ENCODE measurements around the gene MPV17. TPM values are rescaled to one million over a fixed set of nuclear protein-coding genes. Genes with fewer than 3 reads are reported as not detected.

MPV17 gene
- total RNA-seq, 4 donors from 2014 or later = 57.9 to 93.4 (median 66.4) TPM

GRCh38 chr2:27308359-27308881 is 14.5 kb downstream of the MPV17 start, which contains the start of gene UCN:
TSS of gene UCN (minus strand) at chr2:27308445. CDS start at chr2:27307895, 550 bp downstream.
- 15 to 56% methylated on average over 3 to 10 of the region's 25 CpGs for WGBS, 2 donors (ENCODE audit: low coverage in 1 of 2)
- H3K27ac ChIP-seq = no peak within 1 kb of the TSS
- peaks cover 60% of the 10 kb centered on the region for H3K27me3 ChIP-seq
- peak; percentile 17 for ATAC-seq
- no peaks in the 10 kb centered on the region for H3K9me3 ChIP-seq
- TF ChIP-seq EP300 (IDR thresholded peaks at IDR 0.05) (no peak), CTCF (IDR thresholded peaks at IDR 0.05) (no peak), POLR2AphosphoS5 (IDR thresholded peaks at IDR 0.05) (no peak), POLR2A (IDR thresholded peaks at IDR 0.05) (no peak)
- H3K4me3 ChIP-seq = no peak within 1 kb of the TSS
- H3K36me3 ChIP-seq = peaks cover 0 to 55% of the 10 kb centered on the region in 2 donors
- H3K4me1 ChIP-seq = peaks cover 0 to 26% (median 15%) of the 10 kb centered on the region in 3 donors

GRCh38 chr2:27307545-27308358 is 15.1 kb downstream of the MPV17 start:
- no CpG with 5 or more reads among the region's 75 CpGs for WGBS, 2 donors (ENCODE audit: low coverage in 1 of 2)
- Histone ChIP-seq H3K36me3 (peaks cover 0 to 49% of the 10 kb centered on the region in 2 donors), H3K4me3 (no peak overlapping the region), H3K4me1 (peaks cover 0 to 32% (median 15%) of the 10 kb centered on the region in 3 donors), H3K27me3 (peaks cover 60% of the 10 kb centered on the region), H3K27ac (no peak overlapping the region), H3K9me3 (no peaks in the 10 kb centered on the region)
- TF ChIP-seq CTCF (IDR thresholded peaks at IDR 0.05) = no peak
- no peak for TF ChIP-seq POLR2A (IDR thresholded peaks at IDR 0.05)
- TF ChIP-seq POLR2AphosphoS5 (IDR thresholded peaks at IDR 0.05) = no peak
- no peak for TF ChIP-seq EP300 (IDR thresholded peaks at IDR 0.05)
- ATAC-seq = peak; percentile 9

- Histone ChIP-seq H3K27me3 (peaks cover 60% of the 10 kb centered on the region), H3K36me3 (peaks cover 0 to 44% of the 10 kb centered on the region in 2 donors), H3K27ac (no peak overlapping the region), H3K9me3 (no peaks in the 10 kb centered on the region), H3K4me1 (peaks cover 0 to 32% (median 15%) of the 10 kb centered on the region in 3 donors), H3K4me3 (no peak overlapping the region)
- ATAC-seq = no peak
- TF ChIP-seq EP300 (IDR thresholded peaks at IDR 0.05) = no peak
- no peak for TF ChIP-seq POLR2AphosphoS5 (IDR thresholded peaks at IDR 0.05)
- TF ChIP-seq POLR2A (IDR thresholded peaks at IDR 0.05) = no peak
- TF ChIP-seq CTCF (IDR thresholded peaks at IDR 0.05) = no peak
- WGBS, 2 donors (ENCODE audit: low coverage in 1 of 2) = no CpG with 5 or more reads among the region's 14 CpGs
These were observed 15.7 kb downstream of the MPV17 start for GRCh38 chr2:27307287-27307544.

GRCh38 chr2:27306573-27307286 is 16.2 kb downstream of the MPV17 start:
- Histone ChIP-seq H3K27ac (no peak overlapping the region), H3K27me3 (peaks cover 60% of the 10 kb centered on the region), H3K36me3 (peaks cover 0 to 39% of the 10 kb centered on the region in 2 donors), H3K4me1 (peaks cover 0 to 32% (median 15%) of the 10 kb centered on the region in 3 donors), H3K4me3 (no peak overlapping the region), H3K9me3 (no peaks in the 10 kb centered on the region)
- no peak for ATAC-seq
- TF ChIP-seq CTCF (IDR thresholded peaks at IDR 0.05) (no peak), POLR2AphosphoS5 (IDR thresholded peaks at IDR 0.05) (no peak), EP300 (IDR thresholded peaks at IDR 0.05) (no peak), POLR2A (IDR thresholded peaks at IDR 0.05) (no peak)
- WGBS, 2 donors (ENCODE audit: low coverage in 1 of 2) = no CpG with 5 or more reads among the region's 51 CpGs

Data from gastroesophageal sphincter (tissue), 4 donors.